GM23248 (cell line): Measurements from ENCODE around the gene GALNT7.

Source experiments
- EZH2 ChIP-seq: fragments of 200-600 bp; sonication (generic); IDR thresholded peaks from 2 replicates; pipeline ENCODE4 v1.6.1; 2018; ENCODE audit warnings: antibody characterized with exemption, mild to moderate bottlenecking; ENCODE audit not compliant: insufficient read depth, poor library complexity, severe bottlenecking
- EZH2phosphoT487 ChIP-seq: fragments of 200-600 bp; sonication (generic); IDR thresholded peaks from 2 replicates; pipeline ENCODE4 v1.6.1; 2018; ENCODE audit warnings: antibody characterized with exemption, moderate library complexity, mild to moderate bottlenecking, low read depth; ENCODE audit not compliant: insufficient read depth

- TF ChIP-seq EZH2 (no peak), EZH2phosphoT487 (no peak)
Measured at GRCh38 chr4:173214661-173215060, 46.0 kb downstream of the GALNT7 start.
